ENCODE data around the gene CLOCK.

DNA sequence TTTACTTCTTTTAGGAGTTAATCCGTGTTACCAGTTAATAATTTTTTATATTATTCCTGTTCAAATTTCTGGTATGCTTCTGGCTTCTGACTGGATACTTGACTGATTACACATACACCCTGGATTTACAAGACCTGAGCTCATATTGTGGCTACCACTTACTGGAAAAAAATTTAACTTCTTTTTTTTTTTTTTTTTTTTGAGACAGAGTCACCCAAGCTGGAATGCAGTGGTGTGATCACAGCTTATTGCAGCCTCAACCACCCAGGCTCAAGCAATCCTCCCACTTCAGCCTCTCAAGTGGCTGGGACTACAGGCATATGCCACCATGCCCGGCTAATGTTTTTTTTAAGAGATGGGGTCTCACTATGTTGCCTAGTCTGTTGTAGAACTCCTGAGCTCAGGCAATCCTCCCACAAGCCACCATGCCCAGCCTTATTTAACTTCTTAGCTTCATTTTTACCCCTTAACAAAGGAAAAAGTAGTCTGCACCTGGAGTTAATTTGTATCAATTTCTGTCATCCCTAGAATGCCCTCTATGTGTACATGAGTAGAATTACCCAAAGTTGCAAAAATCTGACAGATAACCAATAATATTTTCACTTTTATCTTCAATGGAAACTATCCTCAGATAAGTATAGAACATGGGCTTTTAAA lies 100.7 kb downstream of the CLOCK start:
- TF ChIP-seq, protein P1, sequence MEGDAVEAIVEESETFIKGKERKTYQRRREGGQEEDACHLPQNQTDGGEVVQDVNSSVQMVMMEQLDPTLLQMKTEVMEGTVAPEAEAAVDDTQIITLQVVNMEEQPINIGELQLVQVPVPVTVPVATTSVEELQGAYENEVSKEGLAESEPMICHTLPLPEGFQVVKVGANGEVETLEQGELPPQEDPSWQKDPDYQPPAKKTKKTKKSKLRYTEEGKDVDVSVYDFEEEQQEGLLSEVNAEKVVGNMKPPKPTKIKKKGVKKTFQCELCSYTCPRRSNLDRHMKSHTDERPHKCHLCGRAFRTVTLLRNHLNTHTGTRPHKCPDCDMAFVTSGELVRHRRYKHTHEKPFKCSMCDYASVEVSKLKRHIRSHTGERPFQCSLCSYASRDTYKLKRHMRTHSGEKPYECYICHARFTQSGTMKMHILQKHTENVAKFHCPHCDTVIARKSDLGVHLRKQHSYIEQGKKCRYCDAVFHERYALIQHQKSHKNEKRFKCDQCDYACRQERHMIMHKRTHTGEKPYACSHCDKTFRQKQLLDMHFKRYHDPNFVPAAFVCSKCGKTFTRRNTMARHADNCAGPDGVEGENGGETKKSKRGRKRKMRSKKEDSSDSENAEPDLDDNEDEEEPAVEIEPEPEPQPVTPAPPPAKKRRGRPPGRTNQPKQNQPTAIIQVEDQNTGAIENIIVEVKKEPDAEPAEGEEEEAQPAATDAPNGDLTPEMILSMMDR (IDR thresholded peaks at IDR 0.05; ENCODE audit: low read depth, low read length, poor library complexity, severe bottlenecking), result no peak
- no peak for TF ChIP-seq EZH2phosphoT487 (IDR thresholded peaks at IDR 0.05; ENCODE audit: borderline replicate concordance, low read length)

All from DOHH2 (cell line).